Caco-2 (cell line): ENCODE data around the gene LEFTY2. TPM values are rescaled to one million over a fixed set of nuclear protein-coding genes. Genes with fewer than 3 reads are reported as not detected.

Experiments used
- BruUV-seq: library from RNA; stranded (reverse); fragments of 400-500 nt; replicated peaks from 2 replicates; lab custom pipeline; 2021; lab: Mats Ljungman, UMichigan
- CTCF ChIA-PET: fragments of 300-600 bp; sonication (Branson Sonifier 250); formaldehyde crosslinking; loops from one replicate; lab custom pipeline; 2022; ENCODE audit warnings: antibody characterized with exemption; lab: Charles Lee
- POLR2A ChIA-PET: fragments of 300-600 bp; sonication (Branson Sonifier 250); formaldehyde crosslinking; loops from one replicate; lab custom pipeline; 2022; ENCODE audit warnings: antibody characterized with exemption; lab: Charles Lee
- DNase-seq, 2 experiments: peaks; one replicate each; pipeline versions ENCODE4 v3.0.0 to v3.0.0-alpha.2; 2020 to 2022
- H3K27me3 ChIP-seq: replicated peaks from 2 replicates; pipeline ENCODE4 v1.6.0; 2011; ENCODE audit warnings: low read length; ENCODE audit not compliant: control insufficient read depth, insufficient read depth
- H3K36me3 ChIP-seq: 2 replicates; pipeline ENCODE4 v1.5.1; 2011; ENCODE audit warnings: low read length; ENCODE audit not compliant: control insufficient read depth, insufficient read depth
- H3K4me1 ChIP-seq: fragments of 250-450 bp; sonication (Bioruptor Pico); 2 replicates; pipeline ENCODE4 v1.5.1; 2020; ENCODE audit warnings: mild to moderate bottlenecking
- H3K4me3 ChIP-seq: 2 replicates; pipeline ENCODE4 v1.5.1; 2011; ENCODE audit warnings: low read depth, mild to moderate bottlenecking, control low read depth, low read length
- H3K9me3 ChIP-seq: fragments of 250-450 bp; sonication (Bioruptor Pico); 2 replicates; pipeline ENCODE4 v1.5.1; 2020; ENCODE audit warnings: mild to moderate bottlenecking, moderate library complexity
- H3K27ac Mint-ChIP-seq: one replicate; pipeline ENCODE4 v1.8.0; 2022; ENCODE audit warnings: mixed read lengths; ENCODE audit not compliant: unreplicated experiment
- H3K27me3 Mint-ChIP-seq: one replicate; pipeline ENCODE4 v1.8.0; 2022; ENCODE audit warnings: mixed read lengths; ENCODE audit not compliant: insufficient read depth, unreplicated experiment
- H3K36me3 Mint-ChIP-seq: one replicate; pipeline ENCODE4 v1.8.0; 2022; ENCODE audit warnings: mild to moderate bottlenecking, mixed read lengths; ENCODE audit not compliant: insufficient read depth, unreplicated experiment
- H3K4me1 Mint-ChIP-seq: one replicate; pipeline ENCODE4 v1.8.0; 2022; ENCODE audit warnings: low read depth, mixed read lengths; ENCODE audit not compliant: unreplicated experiment
- H3K4me3 Mint-ChIP-seq: one replicate; pipeline ENCODE4 v1.8.0; 2022; ENCODE audit warnings: mild to moderate bottlenecking, moderate library complexity, mixed read lengths; ENCODE audit not compliant: unreplicated experiment
- H3K9me3 Mint-ChIP-seq: one replicate; pipeline ENCODE4 v1.8.0; 2022; ENCODE audit warnings: mixed read lengths; ENCODE audit not compliant: unreplicated experiment
- CTCF ChIP-seq, 2 experiments: fragments of 200-600 bp in 1 of 2; IDR thresholded peaks; 1 replicate in 1 of 2; 2 replicates in 1 of 2; pipeline versions ENCODE4 v1.5.1 to v1.8.0; 2011 to 2022; ENCODE audit warnings: antibody characterized with exemption in 1 of 2, control low read depth in 1 of 2, inconsistent platforms in 1 of 2, low read depth in 1 of 2, low read length in 1 of 2, mild to moderate bottlenecking in 1 of 2, moderate library complexity in 1 of 2; ENCODE audit not compliant: insufficient read depth in 1 of 2, severe bottlenecking in 1 of 2, unreplicated experiment in 1 of 2
- intact Hi-C: fragments of 100-400 bp; cut with micrococcal nuclease; formaldehyde crosslinking; loops from one replicate; pipeline ENCODE4 v1.10.0; 2022; ENCODE audit not compliant: unreplicated experiment
- microRNA-seq: library from miRNA; unstranded; fragments of <30 nt; microRNA quantifications from one replicate; pipeline ENCODE4 v1.2.0, GENCODE V29; 2022
- total RNA-seq: library from RNA; stranded (reverse); gene quantifications from 2 replicates; pipeline ENCODE4 v1.2.3, GENCODE V29; 2022

LEFTY2 gene
- total RNA-seq, 1 experiment from 2014 or later: not detected

GRCh38 chr1:225887030-225887314 is 54.0 kb downstream of the LEFTY2 start:
- POLR2A ChIA-PET: no interaction called here
- Mint-ChIP-seq H3K9me3 (no peaks in the 10 kb centered on the region), H3K4me1 (peaks cover 10% of the 10 kb centered on the region), H3K4me3 (no peak overlapping the region), H3K36me3 (peaks cover 6% of the 10 kb centered on the region), H3K27ac (no peak overlapping the region), H3K27me3 (no peaks in the 10 kb centered on the region)
- peaks cover 16% of the 10 kb centered on the region; the same call in 1 of the 2 replicates for H3K4me1 ChIP-seq
- no peak for TF ChIP-seq CTCF (IDR thresholded peaks at IDR 0.05; ENCODE audit: insufficient read depth in 1 of 2, low read depth in 1 of 2, low read length in 1 of 2, severe bottlenecking in 1 of 2, unreplicated experiment in 1 of 2)
- no TSS peak for BruUV-seq
- H3K9me3 ChIP-seq: no peaks in the 10 kb centered on the region
- H3K27me3 ChIP-seq: no peaks in the 10 kb centered on the region
- intact Hi-C loops: no loop called here
- DNase-seq: no peak
- H3K36me3 ChIP-seq: no peaks in the 10 kb centered on the region
- CTCF ChIA-PET: no interaction called here
- H3K4me3 ChIP-seq: no peak overlapping the region

Small RNA genes within 50 kb of the gene (microRNA-seq; reads per million reads assigned to microRNA genes)
- gene MIR6741: not detected

Other genes with a start within 250 kb of the LEFTY2 start
- 261 and 276 TPM in 2 replicates for gene SRP9, start 163.4 kb downstream of the LEFTY2 start, total RNA-seq
- gene EPHX1, start 131.1 kb downstream of the LEFTY2 start, total RNA-seq: 73.7 and 88.5 TPM in 2 replicates
- gene TMEM63A, start 58.8 kb downstream of the LEFTY2 start, total RNA-seq: 93.9 and 116 TPM in 2 replicates
- gene LEFTY1, start 52.1 kb downstream of the LEFTY2 start, total RNA-seq: not detected in 2 replicates
- 69.7 and 73.7 TPM in 2 replicates for gene PYCR2, start 17.0 kb downstream of the LEFTY2 start, total RNA-seq
- gene SDE2, start 58.1 kb upstream of the LEFTY2 start, total RNA-seq: 16.6 and 18.6 TPM in 2 replicates
- 512 and 554 TPM in 2 replicates for gene H3-3A, start 121.5 kb upstream of the LEFTY2 start, total RNA-seq
- gene ACBD3, start 245.5 kb upstream of the LEFTY2 start, total RNA-seq: 38.5 and 41.7 TPM in 2 replicates